A673 (cell line): ENCODE results near the gene ABR. TPM values are rescaled to one million over a fixed set of nuclear protein-coding genes. Genes with fewer than 3 reads are reported as not detected.

Source experiments
- BruUV-seq: library from RNA; stranded (reverse); fragments of 400-500 nt; replicated peaks from 2 replicates; lab custom pipeline; 2021; lab: Mats Ljungman, UMichigan
- CTCF ChIA-PET: fragments of 300-600 bp; sonication (Branson Sonifier 250); formaldehyde crosslinking; loops from one replicate; lab custom pipeline; 2022; ENCODE audit warnings: antibody characterized with exemption; lab: Charles Lee
- POLR2A ChIA-PET: fragments of 300-600 bp; sonication (Branson Sonifier 250); formaldehyde crosslinking; loops from one replicate; lab custom pipeline; 2022; ENCODE audit warnings: antibody characterized with exemption; ENCODE audit not compliant: low non-redundant PET; lab: Charles Lee
- DNase-seq: peaks from one replicate; pipeline ENCODE4 v3.0.0-alpha.2; 2015; ENCODE audit warnings: low spot score
- H3K27ac ChIP-seq: fragments of 200-600 bp; sonication (generic); 2 replicates; pipeline ENCODE4 v1.5.1; 2016; ENCODE audit warnings: mixed run types, low read depth, mild to moderate bottlenecking, mixed read lengths, antibody characterized with exemption, low read length; ENCODE audit not compliant: poor library complexity, severe bottlenecking
- H3K27me3 ChIP-seq: fragments of 200-600 bp; sonication (generic); replicated peaks from 2 replicates; pipeline ENCODE4 v1.6.1; 2017; ENCODE audit warnings: mixed run types, low read depth, mild to moderate bottlenecking, mixed read lengths, antibody characterized with exemption, low read length; ENCODE audit not compliant: insufficient read depth, poor library complexity
- H3K36me3 ChIP-seq: fragments of 200-600 bp; sonication (generic); 2 replicates; pipeline ENCODE4 v1.6.1; 2016; ENCODE audit warnings: mixed run types, mild to moderate bottlenecking, mixed read lengths, antibody characterized with exemption, low read length; ENCODE audit not compliant: insufficient read depth, poor library complexity, severe bottlenecking
- H3K4me1 ChIP-seq: fragments of 200-600 bp; sonication (generic); 2 replicates; pipeline ENCODE4 v1.6.1; 2017; ENCODE audit warnings: mixed run types, mild to moderate bottlenecking, mixed read lengths, antibody characterized with exemption, low read length; ENCODE audit not compliant: insufficient read depth, poor library complexity, severe bottlenecking
- H3K4me3 ChIP-seq: fragments of 200-600 bp; sonication (generic); 2 replicates; pipeline ENCODE4 v1.5.1; 2016; ENCODE audit warnings: low read depth, mixed run types, mild to moderate bottlenecking, mixed read lengths, low read length; ENCODE audit not compliant: poor library complexity, severe bottlenecking
- H3K9me3 ChIP-seq: fragments of 200-600 bp; sonication (generic); 2 replicates; pipeline ENCODE4 v1.6.1; 2016; ENCODE audit warnings: mixed run types, low read depth, mild to moderate bottlenecking, mixed read lengths, antibody characterized with exemption, low read length; ENCODE audit not compliant: poor library complexity, severe bottlenecking
- CTCF ChIP-seq: fragments of 300-800, 200-600 bp; sonication (generic); conservative IDR thresholded peaks from 2 replicates; pipeline ENCODE4 v1.5.1; 2017; ENCODE audit warnings: low read depth, mild to moderate bottlenecking, antibody characterized with exemption, low read length, moderate library complexity, mixed read lengths
- EZH2 ChIP-seq: fragments of 200-600 bp; sonication (generic); IDR thresholded peaks from 2 replicates; pipeline ENCODE4 v1.6.1; 2017; ENCODE audit warnings: borderline replicate concordance, low read depth, mild to moderate bottlenecking, mixed read lengths, antibody characterized with exemption, low read length; ENCODE audit not compliant: poor library complexity, severe bottlenecking
- intact Hi-C: fragments of 100-400 bp; cut with micrococcal nuclease; formaldehyde crosslinking; loops from one replicate; pipeline ENCODE4 v1.10.0; 2022; ENCODE audit not compliant: unreplicated experiment
- total RNA-seq: library from RNA; stranded (reverse); gene quantifications from 2 replicates; pipeline ENCODE4 v1.2.3, GENCODE V29; 2021

ABR gene
- total RNA-seq, 1 experiment from 2014 or later: 47.6 TPM

DNA sequence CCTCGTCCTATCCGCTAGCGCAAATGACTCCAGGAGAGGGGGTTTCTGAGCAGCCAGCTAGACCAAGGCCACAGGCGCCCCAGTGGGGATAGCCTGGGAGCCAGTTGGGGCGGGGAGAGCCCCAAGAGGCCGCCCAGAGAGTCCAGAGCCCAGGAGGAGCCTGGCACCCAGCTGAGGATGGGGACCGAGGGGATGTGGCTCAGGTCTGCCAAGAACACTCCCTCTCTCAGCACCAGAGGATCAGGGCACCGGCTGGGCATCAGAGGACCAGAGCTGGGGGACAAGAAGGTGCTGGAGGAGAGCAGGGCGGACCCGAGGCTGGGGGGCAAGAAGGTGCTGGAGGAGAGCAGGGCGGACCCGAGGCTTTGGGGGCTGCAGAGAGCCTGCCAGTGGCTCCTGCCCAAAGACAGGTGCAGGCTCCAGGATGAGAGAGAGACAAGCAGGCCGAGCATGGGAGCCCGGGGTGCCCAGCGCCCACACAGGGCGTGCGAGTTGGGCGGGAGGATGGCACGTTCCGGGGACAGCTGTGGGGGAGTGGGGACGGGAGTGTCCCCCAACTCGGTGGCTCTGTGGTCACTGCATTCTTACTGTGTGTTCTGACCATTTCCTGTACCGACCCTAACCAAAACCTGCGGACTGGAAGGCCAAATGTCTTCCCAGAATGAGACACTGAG, 143.5 kb downstream of the ABR start:
- TF ChIP-seq EZH2 (no peak), CTCF (no peak)
- POLR2A ChIA-PET: no interaction called here

GRCh38 chr17:1035546-1036170, 144.1 kb downstream of the ABR start:
- CTCF ChIA-PET: no interaction called here
- Histone ChIP-seq H3K4me1 (peaks cover 4% of the 10 kb centered on the region), H3K9me3 (no peaks in the 10 kb centered on the region), H3K27ac (no peak overlapping the region), H3K36me3 (no peaks in the 10 kb centered on the region), H3K27me3 (no peaks in the 10 kb centered on the region), H3K4me3 (no peak overlapping the region)
- TF ChIP-seq EZH2 (no peak), CTCF (no peak)
- BruUV-seq: no TSS peak
- no peak for DNase-seq
- POLR2A ChIA-PET: no interaction called here
- intact Hi-C loops: no loop called here

More for the DNA sequence above, 143.5 kb downstream of the ABR start:
- CTCF ChIA-PET: no interaction called here
- Histone ChIP-seq H3K36me3 (no peaks in the 10 kb centered on the region), H3K27ac (no peak overlapping the region), H3K27me3 (no peaks in the 10 kb centered on the region), H3K4me1 (peaks cover 4% of the 10 kb centered on the region), H3K9me3 (no peaks in the 10 kb centered on the region), H3K4me3 (no peak overlapping the region)
- BruUV-seq: no TSS peak
- intact Hi-C loops: no loop called here
- no peak for DNase-seq

DNA sequence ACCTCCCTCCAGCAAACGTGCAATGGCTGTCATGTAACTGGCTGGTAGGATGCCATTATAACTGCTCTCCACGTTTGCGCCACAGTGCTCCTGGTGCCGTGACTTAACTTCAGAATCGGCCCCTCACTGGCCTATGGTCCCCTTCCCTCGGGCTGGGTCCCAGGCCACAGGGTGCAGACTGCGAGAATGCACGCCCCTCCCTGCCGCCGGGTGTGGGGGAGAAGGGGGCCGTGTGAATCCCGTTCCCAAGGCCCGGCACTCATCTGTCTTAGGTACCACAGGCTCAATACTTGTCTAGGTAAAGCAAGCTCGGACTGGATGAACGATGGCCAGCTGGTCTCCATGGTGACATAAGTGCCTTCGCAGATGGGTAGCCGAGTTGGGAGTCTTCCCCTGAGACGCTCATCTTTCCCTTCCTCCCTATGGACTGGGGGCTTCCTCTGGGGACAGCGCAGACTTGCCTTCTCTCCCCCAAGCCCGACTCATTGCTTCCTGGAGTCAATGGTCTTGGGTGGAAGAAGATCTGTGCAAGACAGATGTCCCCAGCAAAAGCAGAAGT, 145.1 kb downstream of the ABR start:
- intact Hi-C loops: no loop called here
- no TSS peak for BruUV-seq
- H3K27ac ChIP-seq: no peak overlapping the region
- ChIA-PET CTCF (no interaction called here), POLR2A (no interaction called here)
- TF ChIP-seq CTCF (no peak), EZH2 (no peak)
- DNase-seq: peak; percentile 36
- H3K36me3 ChIP-seq: no peaks in the 10 kb centered on the region
- H3K9me3 ChIP-seq: no peaks in the 10 kb centered on the region
- H3K27me3 ChIP-seq: no peaks in the 10 kb centered on the region
- no peak overlapping the region for H3K4me3 ChIP-seq
- H3K4me1 ChIP-seq: peaks cover 3% of the 10 kb centered on the region
